Cerebellar nuclear complex (tissue), 1 donor: ENCODE results near the gene SPSB1.

Source experiments
- DNase-seq, 2 experiments: peaks; one replicate each; lab custom pipeline; 2025; lab: John Stamatoyannopoulos, UW

Gene SPSB1

GRCh38 chr1:9344426-9345200 is 51.9 kb downstream of the SPSB1 start:
- DNase-seq: no peak

GRCh38 chr1:9345471-9345870 is 52.8 kb downstream of the SPSB1 start:
- no peak for DNase-seq

GRCh38 chr1:9345922-9346321 is 53.2 kb downstream of the SPSB1 start:
- DNase-seq: no peak

- DNase-seq: no peak
These were observed 53.9 kb downstream of the SPSB1 start for GRCh38 chr1:9346566-9346965.

- DNase-seq: no peak
These were observed 54.6 kb downstream of the SPSB1 start for GRCh38 chr1:9347095-9347850.

GRCh38 chr1:9349331-9349851 is 56.7 kb downstream of the SPSB1 start:
- no peak for DNase-seq

- DNase-seq: no peak
These were observed 57.6 kb downstream of the SPSB1 start for GRCh38 chr1:9350013-9350908.

- no peak for DNase-seq
These were observed 58.3 kb downstream of the SPSB1 start for GRCh38 chr1:9350960-9351359.

GRCh38 chr1:9351654-9352271 is 59.1 kb downstream of the SPSB1 start:
- no peak for DNase-seq

GRCh38 chr1:9352377-9353134 is 59.9 kb downstream of the SPSB1 start:
- no peak for DNase-seq

GRCh38 chr1:9355503-9355902 is 62.8 kb downstream of the SPSB1 start:
- no peak for DNase-seq

GRCh38 chr1:9356021-9356420 is 63.3 kb downstream of the SPSB1 start:
- DNase-seq: no peak

GRCh38 chr1:9356829-9357466 is 64.3 kb downstream of the SPSB1 start:
- no peak for DNase-seq

- DNase-seq: no peak
These were observed 65.3 kb downstream of the SPSB1 start for GRCh38 chr1:9357958-9358357.

- no peak for DNase-seq
These were observed 67.8 kb downstream of the SPSB1 start for GRCh38 chr1:9360371-9361064.

- no peak for DNase-seq
These were observed 69.1 kb downstream of the SPSB1 start for GRCh38 chr1:9361630-9362260.

GRCh38 chr1:9362488-9362887 is 69.8 kb downstream of the SPSB1 start:
- DNase-seq: no peak

GRCh38 chr1:9363061-9363471 is 70.4 kb downstream of the SPSB1 start:
- DNase-seq: no peak

GRCh38 chr1:9366298-9366697 is 73.6 kb downstream of the SPSB1 start:
- no peak for DNase-seq
